ENCODE data around the gene KLF4.

Gene KLF4

GRCh38 chr9:107471552-107471951 lies 18.0 kb downstream of the KLF4 start:
- TF ChIP-seq FOXP2 (optimal IDR thresholded peaks at IDR 0.05; ENCODE audit: borderline replicate concordance, extremely low read depth, extremely low read length, insufficient read depth): no peak
- no peak for TF ChIP-seq POLR2AphosphoS5 (IDR thresholded peaks at IDR 0.05; ENCODE audit: low read depth, low read length)
- no peak for TF ChIP-seq SIN3A (IDR thresholded peaks at IDR 0.05; ENCODE audit: borderline replicate concordance, insufficient read depth, low read length)
- TF ChIP-seq TAF1 (IDR thresholded peaks at IDR 0.05; ENCODE audit: borderline replicate concordance, insufficient read depth, low read length): no peak
- no peak for TF ChIP-seq REST (IDR thresholded peaks at IDR 0.05; ENCODE audit: insufficient read depth in 1 of 2, low read depth in 2 of 2, low read length in 2 of 2)

GRCh38 chr9:107467416-107467815 lies 22.2 kb downstream of the KLF4 start:
- TF ChIP-seq POLR2AphosphoS5 (IDR thresholded peaks at IDR 0.05; ENCODE audit: low read depth, low read length): no peak
- TF ChIP-seq REST (IDR thresholded peaks at IDR 0.05; ENCODE audit: insufficient read depth in 1 of 2, low read depth in 2 of 2, low read length in 2 of 2): no peak
- TF ChIP-seq TAF1 (IDR thresholded peaks at IDR 0.05; ENCODE audit: borderline replicate concordance, insufficient read depth, low read length): no peak
- no peak for TF ChIP-seq SIN3A (IDR thresholded peaks at IDR 0.05; ENCODE audit: borderline replicate concordance, insufficient read depth, low read length)
- no peak for TF ChIP-seq FOXP2 (optimal IDR thresholded peaks at IDR 0.05; ENCODE audit: borderline replicate concordance, extremely low read depth, extremely low read length, insufficient read depth)

- no peak for TF ChIP-seq TAF1 (IDR thresholded peaks at IDR 0.05; ENCODE audit: borderline replicate concordance, insufficient read depth, low read length)
- no peak for TF ChIP-seq FOXP2 (optimal IDR thresholded peaks at IDR 0.05; ENCODE audit: borderline replicate concordance, extremely low read depth, extremely low read length, insufficient read depth)
- TF ChIP-seq REST (IDR thresholded peaks at IDR 0.05; ENCODE audit: insufficient read depth in 1 of 2, low read depth in 2 of 2, low read length in 2 of 2): no peak
- no peak for TF ChIP-seq POLR2AphosphoS5 (IDR thresholded peaks at IDR 0.05; ENCODE audit: low read depth, low read length)
- no peak for TF ChIP-seq SIN3A (IDR thresholded peaks at IDR 0.05; ENCODE audit: borderline replicate concordance, insufficient read depth, low read length)
These were observed 22.7 kb downstream of the KLF4 start for GRCh38 chr9:107466826-107467225.

GRCh38 chr9:107465467-107466451 lies 23.8 kb downstream of the KLF4 start:
- no peak for TF ChIP-seq REST (IDR thresholded peaks at IDR 0.05; ENCODE audit: insufficient read depth in 1 of 2, low read depth in 2 of 2, low read length in 2 of 2)
- TF ChIP-seq SIN3A (IDR thresholded peaks at IDR 0.05; ENCODE audit: borderline replicate concordance, insufficient read depth, low read length): no peak
- no peak for TF ChIP-seq FOXP2 (optimal IDR thresholded peaks at IDR 0.05; ENCODE audit: borderline replicate concordance, extremely low read depth, extremely low read length, insufficient read depth)
- no peak for TF ChIP-seq POLR2AphosphoS5 (IDR thresholded peaks at IDR 0.05; ENCODE audit: low read depth, low read length)

Measured in PFSK-1 (cell line).